HG03575 (cell line): ENCODE data around the gene CERS2.
A peak's percentile ranks its signal among the peaks of the same experiment; 100 is the strongest.

ENCODE experiments used
- ATAC-seq: cut with Tn5 transposase; IDR thresholded peaks from one replicate; pipeline ENCODE4 v1.9.1; 2021; ENCODE audit not compliant: unreplicated experiment, insufficient number of reproducible peaks, low FRiP score; ENCODE audit errors: extremely low read depth

The CERS2 gene

GRCh38 chr1:150926097-150926741, 48.4 kb downstream of the CERS2 start, which contains the start of gene SETDB1:
SETDB1 (plus strand) TSS chr1:150926363; CDS start chr1:150927715, 1,352 bp downstream.
- peak; percentile 69 for ATAC-seq

DNA sequence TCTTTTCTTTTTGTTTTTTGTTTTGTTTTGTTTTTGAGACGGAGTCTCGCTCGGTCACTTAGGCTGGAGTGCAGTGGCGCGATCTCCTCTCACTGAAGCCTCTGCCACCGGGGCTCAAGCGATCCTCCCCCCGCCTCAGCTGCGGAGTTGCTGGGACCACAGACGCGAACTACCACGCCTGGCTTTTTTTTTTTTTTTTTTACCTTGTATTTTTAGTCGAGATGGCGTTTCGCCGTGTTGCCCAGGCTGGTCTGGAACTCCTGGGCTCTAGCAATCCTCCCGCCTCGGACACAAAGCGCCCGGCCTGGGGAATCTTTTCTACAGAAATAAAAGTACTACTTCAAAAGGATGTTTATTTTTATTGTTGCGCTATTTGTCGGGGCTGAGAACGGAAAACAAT, 49.6 kb downstream of the CERS2 start:
- no peak for ATAC-seq

- ATAC-seq: no peak
Observed at GRCh38 chr1:150922519-150922975, 52.1 kb downstream of the CERS2 start.

GRCh38 chr1:150917387-150917786, 57.2 kb downstream of the CERS2 start:
- no peak for ATAC-seq
